ENCODE data around the gene ASCL5.

The ASCL5 gene

DNA sequence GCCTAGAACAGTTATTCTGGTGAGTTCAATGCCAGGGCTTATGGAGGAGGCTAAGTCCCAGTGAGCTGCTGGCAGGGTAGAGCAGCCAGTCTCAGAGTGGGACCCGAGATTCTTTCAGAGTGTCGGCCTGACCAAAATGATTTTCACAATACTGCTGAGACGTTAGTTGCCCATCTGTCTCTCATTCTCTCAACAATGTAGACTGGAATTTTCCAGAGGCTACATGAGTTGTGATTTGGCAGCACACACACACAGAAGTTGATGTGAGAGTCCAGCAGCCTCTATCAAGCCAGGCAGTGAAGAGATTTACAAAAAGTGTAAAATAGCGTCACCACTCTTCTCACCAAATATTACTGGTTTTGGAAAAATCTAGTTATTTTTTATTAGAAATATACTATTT, 36.4 kb downstream of the ASCL5 start:
- no peaks in the 10 kb centered on the region for H3K79me2 ChIP-seq (ENCODE audit: insufficient read depth, low read length)
- H3K4me2 ChIP-seq (ENCODE audit: insufficient read depth, low read length): no peak overlapping the region
- H3K4me1 ChIP-seq (ENCODE audit: insufficient read depth, low read length): no peaks in the 10 kb centered on the region
- no peak for TF ChIP-seq EZH2 (IDR thresholded peaks at IDR 0.05; ENCODE audit: borderline replicate concordance, low read depth, low read length, severe bottlenecking)
- TF ChIP-seq, protein P1, sequence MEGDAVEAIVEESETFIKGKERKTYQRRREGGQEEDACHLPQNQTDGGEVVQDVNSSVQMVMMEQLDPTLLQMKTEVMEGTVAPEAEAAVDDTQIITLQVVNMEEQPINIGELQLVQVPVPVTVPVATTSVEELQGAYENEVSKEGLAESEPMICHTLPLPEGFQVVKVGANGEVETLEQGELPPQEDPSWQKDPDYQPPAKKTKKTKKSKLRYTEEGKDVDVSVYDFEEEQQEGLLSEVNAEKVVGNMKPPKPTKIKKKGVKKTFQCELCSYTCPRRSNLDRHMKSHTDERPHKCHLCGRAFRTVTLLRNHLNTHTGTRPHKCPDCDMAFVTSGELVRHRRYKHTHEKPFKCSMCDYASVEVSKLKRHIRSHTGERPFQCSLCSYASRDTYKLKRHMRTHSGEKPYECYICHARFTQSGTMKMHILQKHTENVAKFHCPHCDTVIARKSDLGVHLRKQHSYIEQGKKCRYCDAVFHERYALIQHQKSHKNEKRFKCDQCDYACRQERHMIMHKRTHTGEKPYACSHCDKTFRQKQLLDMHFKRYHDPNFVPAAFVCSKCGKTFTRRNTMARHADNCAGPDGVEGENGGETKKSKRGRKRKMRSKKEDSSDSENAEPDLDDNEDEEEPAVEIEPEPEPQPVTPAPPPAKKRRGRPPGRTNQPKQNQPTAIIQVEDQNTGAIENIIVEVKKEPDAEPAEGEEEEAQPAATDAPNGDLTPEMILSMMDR (IDR thresholded peaks at IDR 0.05; ENCODE audit: borderline replicate concordance, extremely low read depth, low read length, poor library complexity, severe bottlenecking): no peak
- H3K36me3 ChIP-seq (ENCODE audit: insufficient read depth, low read length): no peaks in the 10 kb centered on the region
- H4K20me1 ChIP-seq (ENCODE audit: insufficient read depth, low read length): no peaks in the 10 kb centered on the region
- H3K9me3 ChIP-seq (ENCODE audit: insufficient read depth, low read length, severe bottlenecking): no peaks in the 10 kb centered on the region
- H3K27me3 ChIP-seq (ENCODE audit: insufficient read depth, low read length, poor library complexity): peaks cover 8% of the 10 kb centered on the region
- H2AFZ ChIP-seq (ENCODE audit: low read depth, low read length): no peak overlapping the region
- no peak overlapping the region for H3K4me3 ChIP-seq (ENCODE audit: low read depth in 1 of 2, low read length in 2 of 2)
- DNase-seq (no peak), ATAC-seq (ENCODE audit: insufficient read depth, low read depth) (no peak)
- H3K9ac ChIP-seq (ENCODE audit: low read depth, low read length): no peak overlapping the region
- H3K27ac ChIP-seq (ENCODE audit: low read length): no peak overlapping the region

DNA sequence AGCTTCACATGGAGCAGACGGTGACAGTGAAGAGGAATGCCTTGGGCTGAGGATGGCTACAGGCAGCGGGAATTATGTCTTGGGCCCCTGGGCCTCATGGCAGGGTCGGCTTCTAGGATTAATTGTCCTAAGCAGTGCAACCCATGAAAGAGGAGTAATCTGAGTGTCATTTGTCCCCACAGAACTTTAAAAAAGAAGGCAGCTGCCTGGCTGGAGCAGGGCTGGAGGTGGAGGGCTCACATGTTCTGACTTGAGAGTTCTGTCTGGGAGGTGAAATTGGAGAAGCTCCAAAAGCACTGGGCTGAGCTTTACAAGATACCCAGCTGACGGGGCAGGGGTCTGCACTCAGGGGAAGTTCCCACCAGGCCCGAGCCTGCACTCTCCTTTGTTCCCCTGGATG, 37.4 kb downstream of the ASCL5 start:
- Histone ChIP-seq H3K9ac (ENCODE audit: low read depth, low read length) (no peak overlapping the region), H4K20me1 (ENCODE audit: insufficient read depth, low read length) (no peaks in the 10 kb centered on the region), H3K27me3 (ENCODE audit: insufficient read depth, low read length, poor library complexity) (peaks cover 16% of the 10 kb centered on the region), H3K4me1 (ENCODE audit: insufficient read depth, low read length) (no peaks in the 10 kb centered on the region), H3K79me2 (ENCODE audit: insufficient read depth, low read length) (no peaks in the 10 kb centered on the region), H3K27ac (ENCODE audit: low read length) (no peak overlapping the region), H3K36me3 (ENCODE audit: insufficient read depth, low read length) (no peaks in the 10 kb centered on the region), H3K4me3 (ENCODE audit: low read depth in 1 of 2, low read length in 2 of 2) (no peak overlapping the region), H2AFZ (ENCODE audit: low read depth, low read length) (no peak overlapping the region), H3K9me3 (ENCODE audit: insufficient read depth, low read length, severe bottlenecking) (no peaks in the 10 kb centered on the region), H3K4me2 (ENCODE audit: insufficient read depth, low read length) (no peak overlapping the region)
- no peak for ATAC-seq (ENCODE audit: insufficient read depth, low read depth)
- no peak for DNase-seq
- no peak for TF ChIP-seq EZH2 (IDR thresholded peaks at IDR 0.05; ENCODE audit: borderline replicate concordance, low read depth, low read length, severe bottlenecking)
- TF ChIP-seq, protein P1 (IDR thresholded peaks at IDR 0.05; ENCODE audit: borderline replicate concordance, extremely low read depth, low read length, poor library complexity, severe bottlenecking): no peak

DNA sequence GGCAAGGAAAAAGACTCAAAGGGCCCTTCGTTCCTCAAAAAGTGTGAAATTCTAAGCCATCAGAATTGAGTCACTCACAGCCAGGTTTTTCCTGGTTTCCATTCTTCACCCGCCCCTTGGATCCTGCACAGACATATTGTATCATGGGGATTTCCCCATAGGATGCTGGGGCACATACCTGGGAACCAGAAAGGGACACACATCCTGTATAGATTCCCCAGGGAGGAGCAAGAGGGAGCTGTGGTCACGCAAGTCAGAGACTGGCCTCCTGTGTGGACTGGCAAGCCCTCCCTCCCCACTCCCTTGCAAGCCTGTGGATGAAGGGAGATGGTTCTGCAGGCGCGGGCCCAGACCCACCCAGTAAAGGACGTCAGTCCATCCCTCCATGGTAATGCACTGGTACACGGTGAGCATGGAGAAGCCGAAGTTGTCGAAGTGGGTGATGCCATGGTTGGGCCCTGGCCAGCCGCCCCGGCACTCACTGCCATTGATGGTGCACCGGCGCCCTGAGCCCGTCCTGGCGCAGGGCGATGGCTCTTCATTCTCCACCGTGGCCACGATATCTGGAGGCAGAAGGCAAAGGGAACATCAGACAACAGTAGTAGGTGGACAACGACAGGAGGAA, 38.0 kb downstream of the ASCL5 start:
- DNase-seq (no peak), ATAC-seq (ENCODE audit: insufficient read depth, low read depth) (no peak)
- no peaks in the 10 kb centered on the region for H3K4me1 ChIP-seq (ENCODE audit: insufficient read depth, low read length)
- H2AFZ ChIP-seq (ENCODE audit: low read depth, low read length): no peak overlapping the region
- H3K79me2 ChIP-seq (ENCODE audit: insufficient read depth, low read length): no peaks in the 10 kb centered on the region
- no peaks in the 10 kb centered on the region for H4K20me1 ChIP-seq (ENCODE audit: insufficient read depth, low read length)
- H3K27ac ChIP-seq (ENCODE audit: low read length): no peak overlapping the region
- H3K4me3 ChIP-seq (ENCODE audit: low read depth in 1 of 2, low read length in 2 of 2): no peak overlapping the region
- no peak for TF ChIP-seq EZH2 (IDR thresholded peaks at IDR 0.05; ENCODE audit: borderline replicate concordance, low read depth, low read length, severe bottlenecking)
- TF ChIP-seq, protein P1 (IDR thresholded peaks at IDR 0.05; ENCODE audit: borderline replicate concordance, extremely low read depth, low read length, poor library complexity, severe bottlenecking): no peak
- H3K36me3 ChIP-seq (ENCODE audit: insufficient read depth, low read length): no peaks in the 10 kb centered on the region
- H3K27me3 ChIP-seq (ENCODE audit: insufficient read depth, low read length, poor library complexity): peaks cover 17% of the 10 kb centered on the region
- H3K9ac ChIP-seq (ENCODE audit: low read depth, low read length): no peak overlapping the region
- no peaks in the 10 kb centered on the region for H3K9me3 ChIP-seq (ENCODE audit: insufficient read depth, low read length, severe bottlenecking)
- H3K4me2 ChIP-seq (ENCODE audit: insufficient read depth, low read length): no peak overlapping the region

All from DND-41 (cell line).